HFFc6 (cell line): ENCODE data around the gene NDFIP2. TPM values are rescaled to one million over a fixed set of nuclear protein-coding genes. Genes with fewer than 3 reads are reported as not detected.

Experiments
- DNase-seq: peaks from one replicate; pipeline ENCODE4 v3.0.0-alpha.2; 2018
- H3K27ac Mint-ChIP-seq: 2 replicates; pipeline ENCODE4 v1.8.0; 2020; ENCODE audit warnings: mild to moderate bottlenecking, mixed read lengths
- H3K27me3 Mint-ChIP-seq: 2 replicates; pipeline ENCODE4 v1.8.0; 2021; ENCODE audit warnings: mild to moderate bottlenecking, moderate library complexity, mixed read lengths; ENCODE audit not compliant: insufficient read depth
- H3K36me3 Mint-ChIP-seq: 2 replicates; pipeline ENCODE4 v1.8.0; 2021; ENCODE audit warnings: low read depth, mixed read lengths
- H3K4me1 Mint-ChIP-seq: 2 replicates; pipeline ENCODE4 v1.8.0; 2020; ENCODE audit warnings: low read depth, mixed read lengths
- H3K4me3 Mint-ChIP-seq: 2 replicates; pipeline ENCODE4 v1.8.0; 2020; ENCODE audit warnings: mild to moderate bottlenecking, moderate library complexity, mixed read lengths
- H3K9me3 Mint-ChIP-seq: 2 replicates; pipeline ENCODE4 v1.8.0; 2020; ENCODE audit warnings: mild to moderate bottlenecking, mixed read lengths
- CTCF ChIP-seq: fragments of 200-600 bp; sonication (generic); IDR thresholded peaks from 2 replicates; pipeline ENCODE4 v1.5.0; 2021; ENCODE audit warnings: antibody characterized with exemption, mild to moderate bottlenecking
- total RNA-seq, 6 experiments: library from RNA; stranded (reverse); fragmentation: NEBNext Ultra II Directional; extraction: Animal tissue kit (Norgen Biotek cat#: 25700); gene quantifications; 2 replicates in 1 of 6; 3 replicates in 5 of 6; pipeline ENCODE4 v1.2.3, GENCODE V29; 2021

Gene NDFIP2
- total RNA-seq, 6 experiments from 2014 or later, result 97.1 to 132 (median 99.7) TPM

GRCh38 chr13:79501538-79502232 lies 20.7 kb downstream of the NDFIP2 start:
- Mint-ChIP-seq H3K27ac (peak overlapping the region; percentile 77), H3K9me3 (no peaks in the 10 kb centered on the region; the same call in 1 of the 2 replicates), H3K27me3 (no peaks in the 10 kb centered on the region), H3K36me3 (peaks cover 25% of the 10 kb centered on the region), H3K4me1 (peaks cover 38% of the 10 kb centered on the region), H3K4me3 (peak overlapping the region; percentile 15; the same call in 1 of the 2 replicates)
- TF ChIP-seq CTCF, result no peak
- peak; percentile 18 for DNase-seq

DNA sequence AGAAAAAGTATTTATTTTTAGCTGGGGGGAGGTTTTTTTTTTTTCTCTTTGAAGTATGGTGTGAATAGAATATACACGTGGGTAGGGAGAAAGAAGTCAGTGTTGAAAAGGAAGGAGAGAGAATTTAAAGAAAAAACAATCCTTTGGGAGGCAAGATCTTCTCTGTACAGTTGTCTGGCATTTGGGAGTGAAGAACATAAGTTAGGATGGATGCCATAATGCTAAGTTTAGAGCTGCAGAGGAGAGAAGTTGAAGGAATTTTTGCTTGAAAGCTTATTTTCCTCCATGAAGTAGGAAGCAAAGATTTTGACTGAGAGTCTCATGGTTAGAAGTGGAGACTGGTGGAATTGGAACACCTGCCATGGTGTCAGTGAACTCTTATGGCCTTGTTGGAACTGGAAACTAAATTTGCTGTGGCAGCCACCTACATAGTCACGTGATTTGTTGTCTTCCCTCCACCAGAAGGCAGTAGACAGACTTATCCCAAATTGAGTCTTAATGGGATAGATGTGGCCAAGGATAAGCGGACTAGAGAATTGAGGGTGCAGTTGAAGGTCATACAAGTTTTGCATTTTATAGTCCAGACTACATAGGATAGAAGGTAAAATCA lies 22.0 kb downstream of the NDFIP2 start:
- no peak overlapping the region for H3K4me3 Mint-ChIP-seq
- no peak for DNase-seq
- no peak overlapping the region for H3K27ac Mint-ChIP-seq
- H3K27me3 Mint-ChIP-seq, result no peaks in the 10 kb centered on the region
- H3K9me3 Mint-ChIP-seq, result no peaks in the 10 kb centered on the region; the same call in 1 of the 2 replicates
- H3K36me3 Mint-ChIP-seq, result peaks cover 20% of the 10 kb centered on the region
- TF ChIP-seq CTCF, result no peak
- peaks cover 35% of the 10 kb centered on the region for H3K4me1 Mint-ChIP-seq

DNA sequence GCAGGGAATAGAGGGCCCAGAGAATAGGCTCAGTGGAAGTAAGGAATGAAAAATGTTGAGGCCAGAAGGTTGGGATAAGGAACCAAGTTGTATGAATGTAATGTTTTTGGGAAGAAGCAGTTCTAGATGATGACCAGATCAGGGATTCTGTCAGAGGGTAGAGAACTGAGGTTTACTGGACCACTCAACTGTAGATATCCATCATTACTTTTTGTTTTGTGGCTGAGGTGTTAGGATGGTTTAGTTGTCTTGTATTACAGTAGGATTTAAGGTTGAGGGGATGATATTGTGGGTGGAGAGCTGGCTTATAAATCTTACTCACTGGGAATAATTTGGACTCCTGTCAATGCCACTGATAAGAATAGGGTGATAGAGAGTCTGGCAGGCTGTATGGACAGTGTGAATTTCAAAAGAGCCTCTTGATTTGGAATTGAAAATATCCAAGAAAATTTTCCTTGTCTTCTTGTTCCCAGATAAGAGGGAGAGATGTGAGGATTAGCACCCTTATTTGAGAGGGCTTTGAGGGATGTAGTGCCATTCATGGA lies 22.6 kb downstream of the NDFIP2 start:
- peaks cover 18% of the 10 kb centered on the region for H3K36me3 Mint-ChIP-seq
- no peak for DNase-seq
- H3K27me3 Mint-ChIP-seq, result no peaks in the 10 kb centered on the region
- H3K4me3 Mint-ChIP-seq, result no peak overlapping the region
- TF ChIP-seq CTCF, result no peak
- H3K4me1 Mint-ChIP-seq, result peaks cover 40% of the 10 kb centered on the region
- H3K27ac Mint-ChIP-seq, result no peak overlapping the region
- no peaks in the 10 kb centered on the region; the same call in 1 of the 2 replicates for H3K9me3 Mint-ChIP-seq

GRCh38 chr13:79508224-79508961 lies 27.4 kb downstream of the NDFIP2 start:
- no peaks in the 10 kb centered on the region for H3K9me3 Mint-ChIP-seq
- H3K36me3 Mint-ChIP-seq, result 0 out of 2 replicates have a peak, but pooled peaks cover 5% of the 10 kb centered on the region
- H3K27me3 Mint-ChIP-seq, result no peaks in the 10 kb centered on the region
- no peak overlapping the region for H3K4me3 Mint-ChIP-seq
- H3K27ac Mint-ChIP-seq, result peak overlapping the region; percentile 48; the same call in 1 of the 2 replicates
- DNase-seq, result no peak
- peaks cover 25% of the 10 kb centered on the region for H3K4me1 Mint-ChIP-seq
- TF ChIP-seq CTCF, result no peak

DNA sequence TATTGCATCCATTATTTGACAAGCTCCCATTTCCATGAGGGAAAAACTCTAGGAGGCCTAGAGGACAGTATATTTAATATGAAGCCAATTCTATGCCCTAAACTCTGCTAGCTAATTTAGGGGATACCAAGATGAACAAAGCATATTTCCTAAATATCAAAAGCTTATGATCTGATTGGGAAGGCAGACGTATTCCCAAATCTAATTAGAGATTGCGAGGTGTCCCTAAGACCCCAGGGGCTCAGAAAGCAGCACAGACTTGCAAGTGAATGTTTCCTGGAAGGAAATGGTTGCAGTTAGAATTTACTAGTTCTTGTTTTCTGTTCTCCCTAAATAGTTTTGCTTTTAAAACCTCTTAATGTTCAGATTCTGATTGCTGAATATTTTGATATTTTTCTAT lies 30.7 kb downstream of the NDFIP2 start:
- H3K27ac Mint-ChIP-seq, result no peak overlapping the region
- H3K27me3 Mint-ChIP-seq, result no peaks in the 10 kb centered on the region
- H3K4me3 Mint-ChIP-seq, result no peak overlapping the region
- peaks cover 30% of the 10 kb centered on the region for H3K4me1 Mint-ChIP-seq
- TF ChIP-seq CTCF, result no peak
- DNase-seq, result no peak
- no peaks in the 10 kb centered on the region for H3K9me3 Mint-ChIP-seq
- 0 out of 2 replicates have a peak, but pooled peaks cover 5% of the 10 kb centered on the region for H3K36me3 Mint-ChIP-seq
